Hypothalamus (tissue), 51 donors: ENCODE data around the gene SHC4.
"Not testable (repeated sequence)": the region's sequence is repeated elsewhere in the genome, so short reads cannot be mapped to it uniquely, and the experiment has no call there.

Experiments
- DNase-seq, 51 donors: peaks; one replicate each; lab custom pipeline; 2025; lab: John Stamatoyannopoulos, UW

Gene SHC4

GRCh38 chr15:48855501-48856440 is 107.9 kb downstream of the SHC4 start:
- peak in 5 of 51 donors; percentile 5 to 22 (median 18) for DNase-seq

GRCh38 chr15:48854434-48854833 is 109.3 kb downstream of the SHC4 start:
- not testable (repeated sequence) for DNase-seq

- no peak for DNase-seq
Measured at GRCh38 chr15:48851956-48852355, 111.8 kb downstream of the SHC4 start.

- DNase-seq = no peak
Measured at GRCh38 chr15:48850648-48851047, 113.1 kb downstream of the SHC4 start.

GRCh38 chr15:48845123-48845522 is 118.6 kb downstream of the SHC4 start:
- no peak for DNase-seq

- no peak for DNase-seq
Measured at GRCh38 chr15:48842501-48842900, 121.2 kb downstream of the SHC4 start.

GRCh38 chr15:48834756-48835155 is 129.0 kb downstream of the SHC4 start:
- no peak for DNase-seq

- no peak for DNase-seq
Measured at GRCh38 chr15:48833526-48834239, 130.0 kb downstream of the SHC4 start.

- DNase-seq = no peak
Measured at GRCh38 chr15:48832648-48833047, 131.1 kb downstream of the SHC4 start.

- DNase-seq = no peak
Measured at GRCh38 chr15:48828906-48829305, 134.8 kb downstream of the SHC4 start.

GRCh38 chr15:48828471-48828870 is 135.2 kb downstream of the SHC4 start:
- DNase-seq = no peak

- no peak for DNase-seq
Measured at GRCh38 chr15:48825075-48825474, 138.6 kb downstream of the SHC4 start.

- no peak for DNase-seq
Measured at GRCh38 chr15:48823706-48824105, 140.0 kb downstream of the SHC4 start.

- no peak for DNase-seq
Measured at GRCh38 chr15:48823237-48823636, 140.5 kb downstream of the SHC4 start.

- no peak for DNase-seq
Measured at GRCh38 chr15:48814286-48814685, 149.4 kb downstream of the SHC4 start.

GRCh38 chr15:48811325-48811958 is 152.3 kb downstream of the SHC4 start:
- DNase-seq = no peak

GRCh38 chr15:48810414-48811324 is 153.1 kb downstream of the SHC4 start, which contains the start of gene CEP152:
Gene CEP152, minus strand, starts transcription at chr15:48811069. Its CDS starts 5,420 bp downstream, at chr15:48805649.
- DNase-seq = peak; percentile 25 to 98 (median 88)

- no peak for DNase-seq
Measured at GRCh38 chr15:48806151-48806550, 157.6 kb downstream of the SHC4 start.

GRCh38 chr15:48805591-48805990 is 158.1 kb downstream of the SHC4 start:
- no peak for DNase-seq

GRCh38 chr15:48803877-48804276 is 159.8 kb downstream of the SHC4 start:
- no peak for DNase-seq
